C4-2B (cell line): Measurements from ENCODE around the gene CARD8.

Experiments
- H3K27ac ChIP-seq: fragments of 450-650 bp; 2 replicates; pipeline ENCODE4 v1.5.1; 2017
- ZFX ChIP-seq: fragments of 450-650 bp; IDR thresholded peaks from 2 replicates; pipeline ENCODE4 v1.6.1; 2017
- TF ChIP-seq, protein P1 (sequence below): fragments of 450-650 bp; conservative IDR thresholded peaks from 2 replicates; pipeline ENCODE4 v1.5.1; 2017; ENCODE audit warnings: mild to moderate bottlenecking

Gene CARD8

DNA sequence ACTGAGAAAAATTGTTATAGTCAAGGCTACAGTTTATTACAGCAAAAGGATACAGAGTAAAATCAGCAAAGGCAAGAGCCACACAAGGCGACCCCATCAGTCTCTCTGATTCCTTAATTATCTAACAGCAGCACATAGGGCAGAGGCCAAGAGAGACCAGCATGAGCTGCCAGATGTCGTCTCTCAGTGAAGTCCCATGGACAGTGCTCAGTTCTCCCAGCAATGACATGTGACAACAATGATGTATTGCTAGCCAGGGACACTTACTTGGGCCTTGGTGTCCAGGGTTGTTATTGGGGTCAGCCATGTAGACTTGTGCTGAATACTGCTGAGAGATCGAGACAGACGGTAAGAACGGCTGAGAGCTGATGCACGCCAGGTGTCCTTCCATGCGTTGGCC, 63.0 kb downstream of the CARD8 start:
- TF ChIP-seq ZFX, result no peak
- TF ChIP-seq, protein P1, sequence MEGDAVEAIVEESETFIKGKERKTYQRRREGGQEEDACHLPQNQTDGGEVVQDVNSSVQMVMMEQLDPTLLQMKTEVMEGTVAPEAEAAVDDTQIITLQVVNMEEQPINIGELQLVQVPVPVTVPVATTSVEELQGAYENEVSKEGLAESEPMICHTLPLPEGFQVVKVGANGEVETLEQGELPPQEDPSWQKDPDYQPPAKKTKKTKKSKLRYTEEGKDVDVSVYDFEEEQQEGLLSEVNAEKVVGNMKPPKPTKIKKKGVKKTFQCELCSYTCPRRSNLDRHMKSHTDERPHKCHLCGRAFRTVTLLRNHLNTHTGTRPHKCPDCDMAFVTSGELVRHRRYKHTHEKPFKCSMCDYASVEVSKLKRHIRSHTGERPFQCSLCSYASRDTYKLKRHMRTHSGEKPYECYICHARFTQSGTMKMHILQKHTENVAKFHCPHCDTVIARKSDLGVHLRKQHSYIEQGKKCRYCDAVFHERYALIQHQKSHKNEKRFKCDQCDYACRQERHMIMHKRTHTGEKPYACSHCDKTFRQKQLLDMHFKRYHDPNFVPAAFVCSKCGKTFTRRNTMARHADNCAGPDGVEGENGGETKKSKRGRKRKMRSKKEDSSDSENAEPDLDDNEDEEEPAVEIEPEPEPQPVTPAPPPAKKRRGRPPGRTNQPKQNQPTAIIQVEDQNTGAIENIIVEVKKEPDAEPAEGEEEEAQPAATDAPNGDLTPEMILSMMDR, result no peak
- H3K27ac ChIP-seq, result no peak overlapping the region

- TF ChIP-seq, protein P1, result no peak
- TF ChIP-seq ZFX, result no peak
- H3K27ac ChIP-seq, result no peak overlapping the region
These were observed 64.8 kb downstream of the CARD8 start for GRCh38 chr19:48190885-48191284.

- no peak for TF ChIP-seq ZFX
- TF ChIP-seq, protein P1, result peak; percentile 63
- H3K27ac ChIP-seq, result no peak overlapping the region
These were observed 65.3 kb downstream of the CARD8 start for GRCh38 chr19:48190288-48190884.

DNA sequence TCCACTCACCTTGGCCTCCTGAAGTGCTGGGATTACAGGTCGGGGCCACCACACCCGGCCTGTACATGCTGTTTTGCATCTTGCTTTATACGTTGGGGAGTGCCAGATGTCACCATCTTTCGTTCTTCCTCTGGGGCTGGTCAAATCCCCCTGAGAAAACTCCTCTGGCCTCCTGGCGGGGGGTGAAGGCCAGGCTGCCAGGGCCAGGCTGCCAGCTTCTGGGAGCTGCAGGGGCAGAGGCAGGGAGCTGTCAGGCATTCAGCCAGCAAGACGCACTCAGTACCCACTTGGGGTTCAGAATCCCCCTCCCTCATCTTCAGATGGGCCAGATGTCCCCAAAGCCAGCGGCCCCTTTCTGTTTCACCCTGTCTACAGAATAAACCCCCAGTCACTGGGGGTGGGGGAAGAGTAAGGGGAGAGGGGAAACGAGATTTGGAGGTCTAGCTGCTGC, 69.1 kb downstream of the CARD8 start:
- no peak overlapping the region for H3K27ac ChIP-seq

DNA sequence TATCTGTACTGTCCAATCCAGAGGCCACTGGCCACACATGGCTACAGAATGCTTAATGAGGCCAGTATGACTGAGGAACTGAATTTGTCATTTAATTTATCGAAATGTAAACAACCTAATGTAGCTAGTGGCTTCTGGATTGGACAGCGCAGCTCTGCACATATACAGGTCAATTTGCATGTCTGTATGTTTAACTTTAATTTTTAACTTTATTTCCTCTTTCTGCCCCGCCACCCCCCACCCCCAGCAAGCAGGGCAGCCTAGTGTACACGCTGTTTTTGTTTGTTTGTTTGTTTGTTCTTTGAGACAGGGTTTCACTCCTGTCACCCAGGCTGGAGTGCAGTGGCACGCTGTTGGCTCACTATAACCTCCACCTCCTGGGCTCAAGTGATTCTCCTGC, 69.7 kb downstream of the CARD8 start:
- TF ChIP-seq ZFX, result no peak
- TF ChIP-seq, protein P1, result no peak
- no peak overlapping the region for H3K27ac ChIP-seq

More for the DNA sequence above, 69.1 kb downstream of the CARD8 start:
- TF ChIP-seq ZFX, result no peak
- TF ChIP-seq, protein P1, result no peak

DNA sequence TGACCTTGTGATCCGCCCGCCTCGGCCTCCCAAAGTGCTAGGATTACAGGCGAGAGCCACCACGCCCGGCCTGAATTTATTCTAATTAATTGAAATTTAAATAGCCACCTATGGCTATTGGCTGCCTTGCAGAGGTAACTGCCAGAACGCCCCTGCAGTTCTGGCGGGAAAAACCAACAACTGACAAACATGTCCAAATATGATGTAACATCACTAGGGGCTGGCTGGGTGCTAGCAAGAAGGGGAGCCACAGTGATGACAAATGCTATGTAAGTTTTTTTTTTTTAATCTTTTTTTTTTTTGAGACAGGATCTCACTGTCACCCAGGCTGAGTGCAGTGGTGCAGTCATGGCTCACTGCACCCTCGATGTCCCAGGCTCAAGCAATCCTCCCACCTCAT, 72.4 kb downstream of the CARD8 start:
- H3K27ac ChIP-seq, result no peak overlapping the region

GRCh38 chr19:48182434-48182833, 73.3 kb downstream of the CARD8 start:
- no peak overlapping the region for H3K27ac ChIP-seq
- TF ChIP-seq, protein P1, result no peak; the same call in 1 of the 2 replicates
- no peak for TF ChIP-seq ZFX

More for the DNA sequence above, 72.4 kb downstream of the CARD8 start:
- TF ChIP-seq, protein P1, result no peak
- TF ChIP-seq ZFX, result no peak
